ENCODE results near the gene EVI5. TPM values are rescaled to one million over a fixed set of nuclear protein-coding genes. Genes with fewer than 3 reads are reported as not detected.

The EVI5 gene
- total and polyA plus RNA-seq, 7 donors: 4.5 to 53.5 (median 39.9) TPM

DNA sequence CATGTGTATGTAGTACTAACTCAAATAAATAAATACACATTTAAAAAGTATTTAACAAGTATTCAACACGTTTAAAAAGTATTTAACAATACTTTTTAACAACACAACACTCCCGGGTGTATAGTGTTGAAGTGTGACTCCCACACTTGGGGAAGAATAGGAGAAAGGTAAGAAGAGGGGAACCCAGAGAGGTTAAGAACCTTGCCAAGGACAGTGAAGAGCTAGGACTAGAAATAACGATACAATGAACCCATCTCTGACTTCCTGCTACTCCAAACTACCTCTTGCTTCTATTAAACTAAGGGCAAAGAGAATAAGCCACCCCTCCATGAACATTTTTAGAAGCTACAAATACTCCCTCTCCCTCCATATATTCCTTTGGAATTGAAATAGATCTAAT, 296.5 kb downstream of the EVI5 start:
- H3K36me3 ChIP-seq: no peaks in the 10 kb centered on the region
- no peak overlapping the region for H3K27ac ChIP-seq
- H3K4me3 ChIP-seq: no peak overlapping the region
- H3K27me3 ChIP-seq: peaks cover 33 to 59% (median 42%) of the 10 kb centered on the region in 3 donors
- TF ChIP-seq POLR2A (IDR thresholded peaks at IDR 0.05) (no peak), EP300 (IDR thresholded peaks at IDR 0.05) (no peak)
- TF ChIP-seq, protein P1, sequence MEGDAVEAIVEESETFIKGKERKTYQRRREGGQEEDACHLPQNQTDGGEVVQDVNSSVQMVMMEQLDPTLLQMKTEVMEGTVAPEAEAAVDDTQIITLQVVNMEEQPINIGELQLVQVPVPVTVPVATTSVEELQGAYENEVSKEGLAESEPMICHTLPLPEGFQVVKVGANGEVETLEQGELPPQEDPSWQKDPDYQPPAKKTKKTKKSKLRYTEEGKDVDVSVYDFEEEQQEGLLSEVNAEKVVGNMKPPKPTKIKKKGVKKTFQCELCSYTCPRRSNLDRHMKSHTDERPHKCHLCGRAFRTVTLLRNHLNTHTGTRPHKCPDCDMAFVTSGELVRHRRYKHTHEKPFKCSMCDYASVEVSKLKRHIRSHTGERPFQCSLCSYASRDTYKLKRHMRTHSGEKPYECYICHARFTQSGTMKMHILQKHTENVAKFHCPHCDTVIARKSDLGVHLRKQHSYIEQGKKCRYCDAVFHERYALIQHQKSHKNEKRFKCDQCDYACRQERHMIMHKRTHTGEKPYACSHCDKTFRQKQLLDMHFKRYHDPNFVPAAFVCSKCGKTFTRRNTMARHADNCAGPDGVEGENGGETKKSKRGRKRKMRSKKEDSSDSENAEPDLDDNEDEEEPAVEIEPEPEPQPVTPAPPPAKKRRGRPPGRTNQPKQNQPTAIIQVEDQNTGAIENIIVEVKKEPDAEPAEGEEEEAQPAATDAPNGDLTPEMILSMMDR (IDR thresholded peaks at IDR 0.05): no peak
- intact Hi-C loops (cut with DNase I): no loop called here
- no peaks in the 10 kb centered on the region for H3K9me3 ChIP-seq
- peaks cover 0 to 36% (median 35%) of the 10 kb centered on the region in 4 donors for H3K4me1 ChIP-seq
- WGBS, 2 donors: 28 to 65% methylated on average over 3 of the region's 3 CpGs
- no peak for DNase-seq

DNA sequence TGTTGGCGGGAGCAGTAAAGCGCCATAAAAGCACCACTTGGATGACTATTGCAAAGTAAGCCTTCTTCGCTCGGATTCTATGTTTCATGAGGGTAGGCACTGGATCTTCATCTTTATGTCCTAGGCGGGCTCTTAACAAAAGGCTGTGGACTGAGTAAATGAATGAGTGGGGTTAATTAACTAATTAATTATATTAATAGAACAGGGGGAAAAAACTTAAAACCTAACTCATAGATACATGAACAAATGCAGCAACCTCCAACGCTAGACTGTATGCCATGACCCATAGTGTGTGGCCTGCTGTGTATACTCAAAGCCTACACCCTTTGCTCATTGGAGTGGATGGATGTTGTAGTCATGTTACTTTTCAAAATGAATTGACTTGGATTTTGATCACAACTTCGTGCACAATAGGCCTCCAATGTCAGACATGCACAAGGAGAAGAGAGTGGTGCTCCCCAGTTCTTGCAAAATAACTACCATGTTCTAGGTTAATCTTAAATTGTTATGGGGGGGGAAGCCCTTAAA, 297.8 kb downstream of the EVI5 start:
- H3K36me3 ChIP-seq: no peaks in the 10 kb centered on the region
- H3K27me3 ChIP-seq: peaks cover 46 to 72% (median 55%) of the 10 kb centered on the region in 3 donors
- no peak for DNase-seq
- no peak for TF ChIP-seq EP300 (IDR thresholded peaks at IDR 0.05)
- no peak for TF ChIP-seq POLR2AphosphoS5 (IDR thresholded peaks at IDR 0.05)
- TF ChIP-seq POLR2A (IDR thresholded peaks at IDR 0.05): no peak
- TF ChIP-seq, protein P1 (IDR thresholded peaks at IDR 0.05): no peak
- 29 to 48% methylated on average over 7 of the region's 7 CpGs for WGBS, 2 donors
- no peaks in the 10 kb centered on the region for H3K9me3 ChIP-seq
- H3K4me3 ChIP-seq: peak overlapping the region in 3 of 4 donors; percentile 37 to 54 (median 46)
- H3K27ac ChIP-seq: no peak overlapping the region
- H3K4me1 ChIP-seq: peaks cover 0 to 49% (median 48%) of the 10 kb centered on the region in 4 donors
- intact Hi-C loops (cut with DNase I): no loop called here

DNA sequence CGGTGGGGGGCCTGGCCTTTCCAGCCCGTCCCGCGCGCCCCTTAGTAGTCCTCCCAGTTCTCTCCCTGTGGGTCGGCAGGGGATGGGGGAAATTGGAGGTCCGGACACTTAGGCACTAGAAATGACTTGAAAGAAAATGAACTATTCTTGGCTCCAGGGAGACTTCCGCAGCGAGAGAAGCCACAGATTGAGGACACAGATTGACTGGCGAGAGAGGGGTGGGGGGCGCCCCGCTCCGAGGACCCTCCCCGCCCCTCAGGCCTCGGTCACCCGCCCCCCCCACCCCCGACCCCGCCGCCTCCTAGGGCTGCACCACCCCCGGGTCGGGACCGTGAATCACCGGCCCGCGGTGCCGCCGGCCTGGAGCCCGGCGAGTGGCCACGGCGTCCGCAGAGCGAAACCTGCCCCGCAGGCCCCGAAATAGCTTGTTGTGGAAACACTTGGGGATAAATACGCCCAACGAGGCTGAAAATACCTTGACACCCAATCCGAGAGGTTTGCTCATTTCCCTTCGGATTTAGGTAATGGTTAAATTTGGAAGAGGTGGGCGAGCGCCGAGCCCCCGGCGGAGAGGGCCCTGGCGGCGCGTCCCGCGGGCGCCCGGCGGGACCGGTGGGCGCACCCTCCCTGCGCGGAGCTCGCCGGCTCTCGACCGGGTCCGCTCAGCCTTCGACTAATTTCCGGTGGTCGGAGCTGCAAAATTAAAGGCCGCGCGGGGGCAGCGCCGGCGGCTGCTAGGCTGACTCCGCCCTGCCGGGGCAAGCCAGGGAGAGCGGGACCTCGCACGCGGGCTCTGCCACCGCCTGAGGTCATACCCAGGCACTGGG, 298.4 kb downstream of the EVI5 start, which contains the start of gene GFI1:
GFI1 (minus strand) TSS at position 675 of the 827 bp plus-strand sequence. CDS start 3,438 bp downstream, outside the sequence.
- Histone ChIP-seq H3K36me3 (no peaks in the 10 kb centered on the region), H3K4me3 (peak within 1 kb of the TSS; percentile 8 to 54 (median 42)), H3K4me1 (peaks cover 0 to 56% (median 55%) of the 10 kb centered on the region in 4 donors), H3K9me3 (no peaks in the 10 kb centered on the region), H3K27ac (peak within 1 kb of the TSS in 1 of 4 donors; percentile 14), H3K27me3 (peaks cover 52 to 78% (median 62%) of the 10 kb centered on the region in 3 donors)
- intact Hi-C loops (cut with DNase I): no loop called here
- no peak for DNase-seq
- TF ChIP-seq EP300 (IDR thresholded peaks at IDR 0.05) (no peak), POLR2AphosphoS5 (IDR thresholded peaks at IDR 0.05) (no peak), POLR2A (IDR thresholded peaks at IDR 0.05) (no peak)
- TF ChIP-seq, protein P1 (IDR thresholded peaks at IDR 0.05): no peak
- 1% methylated on average over 77 of the region's 77 CpGs for WGBS, 2 donors

DNA sequence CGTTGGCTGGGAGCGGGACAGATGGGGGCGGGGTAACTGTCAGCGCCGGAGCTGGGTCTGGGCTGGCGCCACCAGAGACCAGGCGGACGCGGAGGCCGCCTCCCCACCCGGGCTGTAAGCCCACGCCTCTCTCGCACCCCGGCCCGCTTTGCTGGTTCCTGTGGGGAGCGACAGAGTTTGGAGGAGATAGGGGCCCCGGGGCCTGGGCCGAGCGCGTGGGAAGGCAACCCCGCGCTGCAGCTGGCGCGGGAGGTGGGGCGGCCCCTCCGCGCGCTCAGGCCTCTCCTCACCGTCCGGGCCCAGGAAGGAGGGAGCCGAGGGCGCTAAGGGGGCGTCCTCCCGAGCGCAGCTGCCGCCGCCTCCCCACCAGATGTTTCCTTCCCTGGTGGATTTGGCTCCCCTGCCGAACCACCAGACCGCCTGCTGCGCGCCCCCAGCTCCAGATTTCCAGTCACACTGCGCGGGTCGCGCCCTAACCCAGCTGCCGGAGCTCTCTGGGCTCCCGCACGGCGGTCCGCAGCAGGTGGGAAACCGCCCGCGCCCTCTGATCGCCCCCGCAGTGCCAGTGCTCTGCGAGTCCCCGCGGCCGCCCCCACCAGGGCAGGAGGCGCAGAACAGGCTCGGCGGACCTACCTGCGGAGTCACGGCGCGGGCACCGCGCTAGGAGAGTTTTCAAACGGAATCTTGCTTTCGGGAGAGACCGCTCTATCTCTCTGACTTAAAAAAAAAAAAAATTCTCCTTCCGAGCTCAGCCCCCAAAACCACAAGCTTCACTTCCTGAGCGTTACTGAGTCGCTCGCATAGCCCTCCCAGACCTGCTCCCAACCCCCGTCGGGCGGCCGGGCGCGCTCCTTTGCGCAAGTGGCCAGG, 299.3 kb downstream of the EVI5 start:
- Histone ChIP-seq H3K9me3 (no peaks in the 10 kb centered on the region), H3K4me1 (peaks cover 0 to 64% (median 63%) of the 10 kb centered on the region in 4 donors), H3K4me3 (peak overlapping the region; percentile 8 to 54 (median 42)), H3K27me3 (peaks cover 60 to 87% (median 70%) of the 10 kb centered on the region in 3 donors), H3K27ac (peak overlapping the region in 1 of 4 donors; percentile 14), H3K36me3 (no peaks in the 10 kb centered on the region)
- TF ChIP-seq POLR2A (IDR thresholded peaks at IDR 0.05) (no peak), EP300 (IDR thresholded peaks at IDR 0.05) (no peak), POLR2AphosphoS5 (IDR thresholded peaks at IDR 0.05) (no peak)
- TF ChIP-seq, protein P1 (IDR thresholded peaks at IDR 0.05): no peak
- WGBS, 2 donors: 1% methylated on average over 82 of the region's 82 CpGs
- DNase-seq: no peak
- intact Hi-C loops (cut with DNase I): no loop called here

All from sigmoid colon (tissue), 7 donors.